Activated B cell treated with CpG ODN at 0.5 μM for 24 hours (primary cell): ENCODE measurements around the gene OPA3. TPM values are rescaled to one million over a fixed set of nuclear protein-coding genes. Genes with fewer than 3 reads are reported as not detected.
A peak's percentile ranks its signal among the peaks of the same experiment; 100 is the strongest.

Source experiments
- ATAC-seq: fragments of 200-7000 bp; cut with Tn5 transposase; one replicate; pipeline ENCODE4 v1.10.0; 2021; ENCODE audit warnings: low read depth, mild to moderate bottlenecking, moderate library complexity
- CTCF ChIA-PET: fragments of 350-600 bp; sonication (Branson Sonifier 250); formaldehyde crosslinking; loops from one replicate; lab custom pipeline; 2021; ENCODE audit warnings: antibody characterized with exemption; lab: Charles Lee
- POLR2A ChIA-PET: fragments of 350-600 bp; sonication (Branson Sonifier 250); formaldehyde crosslinking; loops from one replicate; lab custom pipeline; 2021; ENCODE audit warnings: antibody characterized with exemption; lab: Charles Lee
- DNase-seq: peaks from one replicate; pipeline ENCODE4 v3.0.0; 2022
- H3K27ac Mint-ChIP-seq: one replicate; pipeline ENCODE4 v1.8.0; 2020; ENCODE audit warnings: mixed read lengths
- H3K27me3 Mint-ChIP-seq: one replicate; pipeline ENCODE4 v1.8.0; 2021; ENCODE audit warnings: mixed read lengths
- H3K36me3 Mint-ChIP-seq: one replicate; pipeline ENCODE4 v1.8.0; 2021; ENCODE audit warnings: low read depth, mixed read lengths
- H3K4me1 Mint-ChIP-seq: one replicate; pipeline ENCODE4 v1.8.0; 2021; ENCODE audit warnings: mixed read lengths
- H3K4me3 Mint-ChIP-seq: one replicate; pipeline ENCODE4 v1.8.0; 2020; ENCODE audit warnings: mild to moderate bottlenecking, mixed read lengths
- H3K9me3 Mint-ChIP-seq: one replicate; pipeline ENCODE4 v1.8.0; 2020; ENCODE audit warnings: mixed read lengths
- intact Hi-C: fragments of 100-400 bp; cut with micrococcal nuclease; formaldehyde crosslinking; loops from one replicate; pipeline ENCODE4 v1.15.1; 2024
- total RNA-seq: library from RNA; stranded (reverse); gene quantifications from 2 replicates; pipeline ENCODE4 v1.2.3, GENCODE V29; 2022
- TF ChIP-seq, protein P1 (sequence below): fragments of 200-600 bp; IDR thresholded peaks from one replicate; pipeline ENCODE4 v1.8.0; 2022; ENCODE audit warnings: antibody characterized with exemption, mild to moderate bottlenecking

OPA3 gene
- total RNA-seq, 1 donor from 2014 or later, result 14.4 TPM

DNA sequence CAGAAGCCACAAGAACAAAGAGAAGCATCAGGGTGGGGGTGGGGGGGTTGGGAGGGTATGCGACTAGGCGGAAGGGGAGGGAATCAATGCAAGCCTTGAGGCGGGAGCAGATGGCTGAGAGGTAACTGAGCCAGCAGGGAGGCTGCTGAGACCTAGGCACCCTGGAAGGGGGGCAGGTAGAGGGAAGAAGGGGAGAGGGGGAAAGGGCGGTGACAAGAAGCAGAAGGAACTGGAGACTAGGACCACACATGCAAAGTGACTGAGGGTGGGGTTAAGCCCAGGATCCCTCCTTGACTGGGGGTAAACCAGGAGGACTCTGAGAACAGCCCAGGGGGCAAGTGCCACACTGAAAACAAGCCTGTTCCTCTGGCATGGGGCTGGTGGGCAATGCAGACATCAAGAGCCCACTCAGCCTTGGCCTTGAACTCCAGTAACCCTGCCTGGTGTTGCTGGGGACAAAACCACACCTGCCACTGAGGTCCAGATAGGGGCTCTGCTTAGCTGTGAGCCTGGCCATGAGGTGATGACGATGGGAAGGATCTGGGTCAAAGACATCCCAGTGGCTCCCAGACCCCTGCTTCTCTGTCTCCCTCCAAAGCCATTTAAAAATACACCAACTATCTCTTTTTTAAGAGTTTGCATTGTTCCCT, 20.3 kb downstream of the OPA3 start:
- peak; percentile 21 for ATAC-seq
- Mint-ChIP-seq H3K4me1 (peaks cover 28% of the 10 kb centered on the region), H3K27me3 (no peaks in the 10 kb centered on the region), H3K4me3 (no peak overlapping the region), H3K36me3 (no peaks in the 10 kb centered on the region), H3K27ac (peak overlapping the region; percentile 35), H3K9me3 (no peaks in the 10 kb centered on the region)
- CTCF ChIA-PET, result no interaction called here
- TF ChIP-seq, protein P1, sequence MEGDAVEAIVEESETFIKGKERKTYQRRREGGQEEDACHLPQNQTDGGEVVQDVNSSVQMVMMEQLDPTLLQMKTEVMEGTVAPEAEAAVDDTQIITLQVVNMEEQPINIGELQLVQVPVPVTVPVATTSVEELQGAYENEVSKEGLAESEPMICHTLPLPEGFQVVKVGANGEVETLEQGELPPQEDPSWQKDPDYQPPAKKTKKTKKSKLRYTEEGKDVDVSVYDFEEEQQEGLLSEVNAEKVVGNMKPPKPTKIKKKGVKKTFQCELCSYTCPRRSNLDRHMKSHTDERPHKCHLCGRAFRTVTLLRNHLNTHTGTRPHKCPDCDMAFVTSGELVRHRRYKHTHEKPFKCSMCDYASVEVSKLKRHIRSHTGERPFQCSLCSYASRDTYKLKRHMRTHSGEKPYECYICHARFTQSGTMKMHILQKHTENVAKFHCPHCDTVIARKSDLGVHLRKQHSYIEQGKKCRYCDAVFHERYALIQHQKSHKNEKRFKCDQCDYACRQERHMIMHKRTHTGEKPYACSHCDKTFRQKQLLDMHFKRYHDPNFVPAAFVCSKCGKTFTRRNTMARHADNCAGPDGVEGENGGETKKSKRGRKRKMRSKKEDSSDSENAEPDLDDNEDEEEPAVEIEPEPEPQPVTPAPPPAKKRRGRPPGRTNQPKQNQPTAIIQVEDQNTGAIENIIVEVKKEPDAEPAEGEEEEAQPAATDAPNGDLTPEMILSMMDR, result no peak
- POLR2A ChIA-PET, result no interaction called here
- no peak for DNase-seq
- intact Hi-C loops, result no loop called here

DNA sequence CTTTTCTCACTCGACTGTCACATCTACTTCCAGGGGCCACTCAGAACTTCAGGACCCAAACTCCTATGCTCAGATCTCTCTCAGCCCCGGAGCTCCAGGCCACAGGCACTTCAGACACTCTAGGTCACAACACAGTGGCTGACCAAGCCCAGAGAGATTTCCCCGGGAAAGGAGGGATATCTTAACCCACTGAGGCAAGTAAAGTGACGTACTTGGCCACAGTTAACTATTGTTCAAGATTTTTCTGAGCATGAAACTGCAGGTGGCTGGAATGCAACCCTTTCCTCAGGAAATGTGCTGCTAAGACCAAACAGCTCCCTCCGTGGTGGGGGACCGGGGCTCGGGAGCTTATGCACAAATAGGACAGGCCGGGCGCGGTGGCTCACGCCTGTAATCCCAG, 23.9 kb downstream of the OPA3 start:
- POLR2A ChIA-PET, result no interaction called here
- peaks cover 39% of the 10 kb centered on the region for H3K4me1 Mint-ChIP-seq

DNA sequence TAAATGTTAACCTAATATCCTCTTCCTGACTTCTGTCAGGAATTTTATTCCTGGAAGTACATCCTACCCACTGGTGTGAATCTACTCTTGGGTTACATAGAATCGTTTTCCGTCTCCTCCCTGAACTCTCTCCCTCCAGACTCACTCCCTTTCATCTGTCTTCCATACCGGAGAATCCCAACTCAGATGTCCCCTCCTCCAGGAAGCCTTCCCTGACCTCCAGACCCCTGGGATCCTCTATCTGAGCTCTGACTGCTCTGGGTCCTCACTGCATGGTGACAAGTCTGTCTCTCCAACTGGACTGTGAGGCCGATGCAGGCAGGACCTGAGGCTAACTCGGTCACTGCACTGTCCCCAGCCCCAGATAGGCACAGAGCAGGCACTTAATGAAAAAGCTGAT, 24.6 kb downstream of the OPA3 start:
- CTCF ChIA-PET, result interaction anchor here (0.6 to 2.2 kb wide), 2 partner anchors 8 to 17 kb away, joined by 4 to 7 read pairs; no protein-coding TSS in a partner anchor
- ATAC-seq (no peak), DNase-seq (no peak)
- Mint-ChIP-seq H3K27me3 (no peaks in the 10 kb centered on the region), H3K27ac (peak overlapping the region; percentile 21), H3K4me3 (no peak overlapping the region), H3K9me3 (no peaks in the 10 kb centered on the region), H3K36me3 (peaks cover 3% of the 10 kb centered on the region), H3K4me1 (peaks cover 39% of the 10 kb centered on the region)
- POLR2A ChIA-PET, result no interaction called here
- intact Hi-C loops, result no loop called here
- TF ChIP-seq, protein P1, result no peak

More for the DNA sequence above, 23.9 kb downstream of the OPA3 start:
- Mint-ChIP-seq H3K36me3 (peaks cover 3% of the 10 kb centered on the region), H3K27ac (no peak overlapping the region), H3K9me3 (no peaks in the 10 kb centered on the region), H3K27me3 (no peaks in the 10 kb centered on the region), H3K4me3 (no peak overlapping the region)
- no peak for ATAC-seq
- intact Hi-C loops, result no loop called here
- no peak for DNase-seq
- TF ChIP-seq, protein P1, result no peak
- CTCF ChIA-PET, result no interaction called here

DNA sequence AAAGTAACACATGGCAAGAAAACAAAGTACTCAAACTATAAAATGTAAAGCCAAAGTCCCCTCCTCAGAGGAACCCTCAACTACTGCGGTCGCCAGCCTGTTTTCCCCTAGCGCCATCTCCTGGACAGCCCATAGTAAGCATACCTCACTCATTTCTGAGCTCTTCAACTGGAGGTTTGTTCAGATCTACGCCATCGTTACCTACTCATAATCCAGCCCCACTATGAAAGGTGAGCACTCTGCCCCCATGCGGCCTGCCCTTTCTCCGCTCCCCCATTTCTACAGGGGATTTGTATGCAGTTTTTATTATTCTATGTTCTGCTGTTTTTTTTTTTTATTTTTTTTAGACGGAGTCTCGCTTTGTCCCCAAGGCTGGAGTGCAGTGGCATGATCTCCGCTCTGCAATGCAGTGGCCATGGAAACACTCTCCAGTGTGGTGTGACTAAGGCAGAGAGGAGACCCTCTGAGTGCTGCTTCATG, 26.2 kb downstream of the OPA3 start:
- Mint-ChIP-seq H3K9me3 (no peaks in the 10 kb centered on the region), H3K27me3 (no peaks in the 10 kb centered on the region), H3K4me1 (peaks cover 25% of the 10 kb centered on the region), H3K27ac (no peak overlapping the region), H3K4me3 (no peak overlapping the region), H3K36me3 (peaks cover 3% of the 10 kb centered on the region)
- ATAC-seq, result peak; percentile 99
- peak; percentile 26 for DNase-seq
- TF ChIP-seq, protein P1, result no peak
- intact Hi-C loops, result loop anchor here (1.0 to 5.0 kb wide), 5 partner anchors 35 to 131 kb away; partner anchors contain the start of gene VASP
- ChIA-PET POLR2A (interaction anchor here (0.5 to 0.9 kb wide), 9 partner anchors 16 to 1067 kb away, joined by 3 to 6 read pairs (median 4); partner anchors contain the start of gene OPA3), CTCF (interaction anchor here (0.6 to 2.2 kb wide), 23 partner anchors 9 to 154 kb away, joined by 3 to 13 read pairs (median 4); partner anchors contain the start of genes PPM1N, PPP1R13L and RTN2)

DNA sequence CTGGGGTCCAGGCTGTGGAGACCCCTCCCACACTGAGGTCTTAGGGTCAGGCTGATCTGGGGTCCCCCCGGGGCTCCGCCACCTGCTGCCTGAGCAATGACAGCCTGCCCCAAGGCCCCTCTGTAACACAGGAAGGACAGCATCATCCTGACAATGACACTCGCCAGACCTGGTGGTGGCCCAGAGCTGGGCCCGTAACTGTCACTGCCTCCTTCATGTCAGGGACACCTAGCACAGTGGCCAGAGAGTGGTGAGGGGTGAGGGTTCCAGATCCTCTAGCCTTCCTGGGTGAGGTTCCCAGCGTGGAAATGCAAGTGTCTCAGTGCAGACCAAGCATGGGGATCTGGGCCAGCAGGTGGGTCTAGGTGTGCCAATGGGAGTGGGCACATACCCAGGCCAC, 27.8 kb downstream of the OPA3 start:
- Mint-ChIP-seq H3K27ac (no peak overlapping the region), H3K27me3 (no peaks in the 10 kb centered on the region), H3K4me1 (peaks cover 16% of the 10 kb centered on the region), H3K4me3 (no peak overlapping the region), H3K9me3 (no peaks in the 10 kb centered on the region), H3K36me3 (peaks cover 9% of the 10 kb centered on the region)
- TF ChIP-seq, protein P1, result no peak
- ChIA-PET POLR2A (no interaction called here), CTCF (interaction anchor here (1.4 kb wide), 1 partner anchor 42 kb away, joined by 3 read pairs; no protein-coding TSS in a partner anchor)
- ATAC-seq (no peak), DNase-seq (no peak)
- intact Hi-C loops, result loop anchor here (5.0 kb wide), 2 partner anchors 50 to 130 kb away; partner anchors contain the start of gene VASP
